Ascending aorta (tissue), 2 donors: ENCODE results near the gene SPATA2L. TPM values are rescaled to one million over a fixed set of nuclear protein-coding genes. Genes with fewer than 3 reads are reported as not detected.
"Not testable (repeated sequence)": the region's sequence is repeated elsewhere in the genome, so short reads cannot be mapped to it uniquely, and the experiment has no call there.

Experiments used
- DNase-seq, 2 donors: peaks; one replicate each; pipeline ENCODE4 v3.0.0-alpha.2; 2019; ENCODE audit warnings: low spot score in 2 of 2
- H3K27ac ChIP-seq, 2 donors: fragments of 200-600 bp; sonication (generic); one replicate each; pipeline ENCODE4 v1.5.1; 2016 to 2017; ENCODE audit warnings: mild to moderate bottlenecking in 1 of 2
- H3K27me3 ChIP-seq: fragments of 200-600 bp; sonication (generic); one replicate; pipeline ENCODE4 v1.5.1; 2017
- H3K36me3 ChIP-seq, 2 donors: fragments of 200-600 bp; sonication (generic); one replicate each; pipeline ENCODE4 v1.5.1; 2016
- H3K4me1 ChIP-seq, 2 donors: fragments of 200-600 bp; sonication (generic); one replicate each; pipeline ENCODE4 v1.5.1; 2016 to 2017; ENCODE audit warnings: mild to moderate bottlenecking in 1 of 2
- H3K4me3 ChIP-seq, 2 donors: fragments of 200-600 bp; sonication (generic); one replicate each; pipeline ENCODE4 v1.5.1; 2016 to 2017; ENCODE audit warnings: mild to moderate bottlenecking in 1 of 2
- H3K9me3 ChIP-seq, 2 donors: fragments of 200-600 bp; sonication (generic); one replicate each; pipeline ENCODE4 v1.5.1; 2016
- CTCF ChIP-seq, 3 experiments: fragments of 200-600 bp in 2 of 3; fragments of 450-650 bp in 1 of 3; sonication (generic) in 2 of 3; IDR thresholded peaks; one replicate each; pipeline ENCODE4 v1.5.1; 2016 to 2019; ENCODE audit warnings: antibody characterized with exemption in 3 of 3, mild to moderate bottlenecking in 1 of 3, moderate library complexity in 1 of 3
- intact Hi-C: fragments of 100-400 bp; cut with DNase I; formaldehyde crosslinking; loops from one replicate; pipeline ENCODE4 v1.15.1; 2023
- total RNA-seq: library from RNA; depleted of rRNA; stranded (reverse); fragments of >200 nt; gene quantifications from one replicate; pipeline ENCODE4 v1.1.0, GENCODE V29; 2016

SPATA2L gene
- total RNA-seq, 1 donor from 2014 or later = 34.7 TPM

- Histone ChIP-seq H3K27ac (no peak overlapping the region), H3K36me3 (peaks cover 24 to 37% of the 10 kb centered on the region in 2 donors), H3K4me1 (peaks cover 6 to 13% of the 10 kb centered on the region in 2 donors), H3K4me3 (no peak overlapping the region), H3K27me3 (no peaks in the 10 kb centered on the region), H3K9me3 (no peaks in the 10 kb centered on the region)
- TF ChIP-seq CTCF (IDR thresholded peaks at IDR 0.05) = no peak
- intact Hi-C loops = no loop called here
- DNase-seq = no peak
These were observed 5.4 kb downstream of the SPATA2L start for GRCh38 chr16:89695875-89696669.

GRCh38 chr16:89695086-89695874 lies 6.2 kb downstream of the SPATA2L start:
- intact Hi-C loops = no loop called here
- peaks cover 28 to 41% of the 10 kb centered on the region in 2 donors for H3K36me3 ChIP-seq

GRCh38 chr16:89694784-89695085 lies 6.8 kb downstream of the SPATA2L start:
- DNase-seq, H3K9me3 ChIP-seq, H3K27ac ChIP-seq, intact Hi-C loops, H3K4me3 ChIP-seq, H3K4me1 ChIP-seq, H3K27me3 ChIP-seq: not testable (repeated sequence)
- H3K36me3 ChIP-seq = peaks cover 28 to 41% of the 10 kb centered on the region in 2 donors

More at GRCh38 chr16:89695086-89695874, 6.2 kb downstream of the SPATA2L start:
- Histone ChIP-seq H3K4me1 (peaks cover 0 to 5% of the 10 kb centered on the region in 2 donors), H3K4me3 (no peak overlapping the region), H3K27ac (no peak overlapping the region), H3K27me3 (no peaks in the 10 kb centered on the region), H3K9me3 (no peaks in the 10 kb centered on the region)
- TF ChIP-seq CTCF (IDR thresholded peaks at IDR 0.05) = no peak
- DNase-seq = no peak

GRCh38 chr16:89693931-89694783 lies 7.3 kb downstream of the SPATA2L start:
- H3K4me1 ChIP-seq = no peaks in the 10 kb centered on the region
- H3K36me3 ChIP-seq = peaks cover 28 to 41% of the 10 kb centered on the region in 2 donors
- no peak for DNase-seq
- H3K27ac ChIP-seq = no peak overlapping the region
- no peak overlapping the region for H3K4me3 ChIP-seq
- H3K9me3 ChIP-seq = no peaks in the 10 kb centered on the region
- intact Hi-C loops = no loop called here
- no peak for TF ChIP-seq CTCF (IDR thresholded peaks at IDR 0.05)
- H3K27me3 ChIP-seq = no peaks in the 10 kb centered on the region

GRCh38 chr16:89693289-89693731 lies 8.2 kb downstream of the SPATA2L start:
- Histone ChIP-seq H3K27me3 (no peaks in the 10 kb centered on the region), H3K4me3 (no peak overlapping the region), H3K27ac (no peak overlapping the region), H3K9me3 (no peaks in the 10 kb centered on the region), H3K4me1 (no peaks in the 10 kb centered on the region), H3K36me3 (peaks cover 28 to 41% of the 10 kb centered on the region in 2 donors)
- intact Hi-C loops = no loop called here
- no peak for TF ChIP-seq CTCF (IDR thresholded peaks at IDR 0.05)
- no peak for DNase-seq
